NCI-H748 treated with DMSO at 0.1 percent for 48 hours (cell line): Measurements from ENCODE around the gene SIGLEC1.

Experiments
- DNase-seq: peaks from one replicate; lab custom pipeline; 2025; lab: John Stamatoyannopoulos, UW

The SIGLEC1 gene

GRCh38 chr20:3744806-3745685 is 32.6 kb upstream of the SIGLEC1 start:
- DNase-seq: peak; percentile 67

- no peak for DNase-seq
These were observed 31.6 kb upstream of the SIGLEC1 start for GRCh38 chr20:3744037-3744436.

- no peak for DNase-seq
These were observed 30.9 kb upstream of the SIGLEC1 start for GRCh38 chr20:3743251-3743650.

- DNase-seq: no peak
These were observed 29.5 kb upstream of the SIGLEC1 start for GRCh38 chr20:3741836-3742458.

- DNase-seq: no peak
These were observed 28.4 kb upstream of the SIGLEC1 start for GRCh38 chr20:3740615-3741301.

- DNase-seq: no peak
These were observed 27.6 kb upstream of the SIGLEC1 start for GRCh38 chr20:3739926-3740451.

GRCh38 chr20:3739054-3739925 is 26.9 kb upstream of the SIGLEC1 start:
- no peak for DNase-seq

GRCh38 chr20:3738111-3739053 is 26.0 kb upstream of the SIGLEC1 start:
- DNase-seq: no peak

- DNase-seq: no peak
These were observed 23.4 kb upstream of the SIGLEC1 start for GRCh38 chr20:3735768-3736167.

- no peak for DNase-seq
These were observed 21.9 kb upstream of the SIGLEC1 start for GRCh38 chr20:3734111-3734843.

- no peak for DNase-seq
These were observed 21.0 kb upstream of the SIGLEC1 start for GRCh38 chr20:3733119-3733995.

- no peak for DNase-seq
These were observed 20.1 kb upstream of the SIGLEC1 start, which contains the start of gene HSPA12B for GRCh38 chr20:3732327-3733118. HSPA12B (plus strand) TSS chr20:3732685; CDS start chr20:3738675, 5,990 bp downstream.

- DNase-seq: no peak
These were observed 19.5 kb upstream of the SIGLEC1 start for GRCh38 chr20:3731944-3732326.

- no peak for DNase-seq
These were observed 18.6 kb upstream of the SIGLEC1 start for GRCh38 chr20:3730803-3731672.

- DNase-seq: no peak
These were observed 17.6 kb upstream of the SIGLEC1 start for GRCh38 chr20:3729811-3730540.

GRCh38 chr20:3729378-3729777 is 17.0 kb upstream of the SIGLEC1 start:
- DNase-seq: no peak
